HG03060 (cell line): ENCODE measurements around the gene ITGAD.
"Not testable (repeated sequence)": the region's sequence is repeated elsewhere in the genome, so short reads cannot be mapped to it uniquely, and the experiment has no call there.

Experiments used
- ATAC-seq: cut with Tn5 transposase; IDR thresholded peaks from one replicate; pipeline ENCODE4 v1.9.1; 2021; ENCODE audit warnings: low read depth, moderate number of reproducible peaks; ENCODE audit not compliant: unreplicated experiment

The ITGAD gene

DNA sequence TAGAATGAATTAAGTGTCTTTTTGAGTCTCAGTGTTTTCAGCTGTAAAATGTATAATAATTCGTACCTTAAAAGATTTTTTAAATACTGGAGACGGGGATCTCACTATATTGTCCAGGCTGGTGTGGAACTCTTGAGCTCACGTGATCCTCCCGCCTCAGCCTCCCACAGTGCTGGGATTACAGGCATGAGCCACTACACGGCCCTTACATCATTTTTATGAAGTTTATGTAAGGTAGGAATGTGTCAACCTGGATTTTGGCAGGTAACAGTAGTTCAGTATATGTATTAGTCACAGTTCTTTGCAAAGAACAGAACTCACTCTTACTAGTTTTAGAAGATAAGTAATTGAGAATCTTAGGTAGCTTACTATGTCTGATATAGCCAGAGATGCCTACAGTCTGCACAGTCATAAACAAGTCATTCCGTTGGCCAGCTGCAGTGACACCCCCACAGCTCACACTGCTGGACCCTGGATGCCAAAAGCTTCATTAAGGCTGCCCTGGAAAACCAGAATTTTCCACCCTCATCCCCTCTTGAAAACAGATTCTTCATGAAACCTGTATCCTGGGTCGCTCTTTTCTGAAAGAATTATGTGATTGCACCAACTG lies 35.6 kb downstream of the ITGAD start:
- ATAC-seq: no peak

DNA sequence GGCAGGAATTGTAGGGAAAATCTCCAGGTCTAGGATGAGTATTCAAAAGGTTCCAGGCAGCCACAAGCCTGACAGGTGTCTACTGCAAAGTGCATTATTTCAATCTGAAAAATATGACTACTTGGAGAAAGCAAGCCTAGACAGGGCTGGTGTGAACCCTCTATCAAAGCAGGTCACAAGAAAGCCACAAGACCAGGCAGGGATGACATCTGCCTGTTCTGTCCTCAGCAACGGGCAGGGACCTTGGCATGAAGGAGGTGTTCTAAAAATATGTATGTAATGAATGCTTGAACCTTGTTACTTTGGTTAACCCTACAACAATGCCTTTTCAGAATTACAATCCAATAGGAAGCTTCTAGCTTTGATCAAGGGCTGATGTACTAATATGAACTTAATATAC lies 36.2 kb downstream of the ITGAD start:
- ATAC-seq: no peak

DNA sequence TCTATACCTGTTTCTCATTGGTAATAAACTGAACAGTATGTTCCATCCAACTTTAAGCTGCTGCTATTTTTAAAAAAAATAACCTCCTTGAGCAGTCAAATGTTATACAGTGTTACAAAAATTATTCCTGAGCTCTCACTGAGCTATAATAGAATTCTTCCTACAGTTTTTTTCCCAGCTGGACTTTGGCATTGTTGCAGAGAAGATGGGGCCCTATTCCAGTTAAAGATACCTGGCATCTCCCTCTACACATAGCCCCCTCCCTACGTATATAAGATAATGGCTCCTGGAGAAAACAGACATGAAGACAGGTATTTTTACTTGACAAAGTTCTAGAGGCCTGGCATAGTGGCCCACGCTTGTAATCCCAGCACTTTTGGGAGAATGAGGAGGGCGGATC lies 36.7 kb downstream of the ITGAD start:
- no peak for ATAC-seq

DNA sequence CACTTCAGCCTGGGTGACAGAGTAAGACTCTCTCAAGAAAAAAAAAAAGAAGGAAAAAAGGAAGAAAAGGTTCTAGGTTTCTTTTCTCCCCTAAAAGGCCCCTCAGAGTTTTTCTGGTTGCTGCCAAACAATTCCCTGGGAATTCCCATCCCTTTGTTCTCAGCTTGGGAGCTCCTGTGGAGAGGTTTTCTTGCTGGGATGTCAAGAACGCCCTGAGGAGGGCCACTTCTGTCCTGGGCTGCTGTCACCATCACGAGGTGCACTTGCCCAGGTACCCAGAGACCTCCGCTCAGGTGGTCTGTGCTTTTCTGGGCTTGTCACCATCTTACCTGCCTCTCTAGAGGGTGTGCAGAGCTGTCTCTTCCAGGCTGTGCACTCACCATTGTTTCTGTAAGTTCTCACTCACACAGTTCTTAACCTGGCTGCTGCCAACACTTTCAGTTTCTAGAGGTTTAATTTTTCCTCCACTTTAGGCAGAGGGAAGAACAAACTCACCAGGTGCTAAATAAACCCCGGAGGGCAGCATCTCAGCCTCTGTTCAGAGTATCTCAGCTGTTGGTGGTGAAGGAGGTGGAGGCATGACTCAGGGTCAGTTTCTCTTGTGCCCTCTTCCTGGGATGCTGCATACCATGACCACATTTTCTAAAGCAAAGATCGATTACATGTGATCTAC lies 37.4 kb downstream of the ITGAD start:
- ATAC-seq: no peak

DNA sequence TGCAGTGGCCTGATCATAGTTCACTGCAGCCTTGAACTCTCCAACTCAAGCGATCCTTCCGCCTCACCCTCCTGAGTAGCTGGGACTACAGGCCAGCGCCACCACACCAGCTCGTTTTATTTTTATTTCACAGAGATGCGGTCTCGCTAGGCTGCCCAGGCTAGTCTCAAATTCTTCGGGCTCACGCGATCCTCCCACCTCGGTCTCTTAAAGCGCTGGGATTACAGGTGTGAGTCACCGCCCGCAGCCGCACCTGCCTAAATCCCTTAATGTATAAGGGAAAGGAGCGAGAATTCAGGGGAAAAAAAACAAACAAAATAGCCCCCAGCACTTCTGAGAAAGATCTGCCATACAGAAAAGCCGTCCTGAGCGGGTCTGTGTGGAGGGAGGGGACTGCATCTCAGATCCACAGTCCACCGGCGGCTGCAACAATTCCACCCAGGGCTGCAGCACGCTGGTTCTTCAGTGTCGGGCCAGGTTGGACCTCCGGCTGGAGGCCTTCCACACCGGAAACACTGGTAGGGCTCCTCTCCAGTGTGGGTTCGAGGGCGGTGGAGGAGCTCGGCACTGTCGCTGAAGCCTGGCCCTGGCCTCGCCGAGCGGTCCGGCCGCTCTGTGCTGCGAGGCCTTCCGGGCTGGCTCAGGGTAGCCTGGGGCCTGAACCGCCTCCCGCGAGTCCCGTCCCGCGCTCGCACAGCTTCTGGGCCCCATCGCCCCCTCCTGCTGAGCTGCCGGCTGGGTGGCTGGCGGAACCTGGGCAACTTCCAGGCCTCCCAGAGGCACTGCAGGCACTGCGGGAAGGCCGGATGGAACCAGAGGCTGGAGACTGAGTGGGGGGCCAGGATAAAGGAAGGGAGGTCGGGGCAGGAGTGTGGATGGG lies 42.4 kb downstream of the ITGAD start:
- ATAC-seq: no peak

DNA sequence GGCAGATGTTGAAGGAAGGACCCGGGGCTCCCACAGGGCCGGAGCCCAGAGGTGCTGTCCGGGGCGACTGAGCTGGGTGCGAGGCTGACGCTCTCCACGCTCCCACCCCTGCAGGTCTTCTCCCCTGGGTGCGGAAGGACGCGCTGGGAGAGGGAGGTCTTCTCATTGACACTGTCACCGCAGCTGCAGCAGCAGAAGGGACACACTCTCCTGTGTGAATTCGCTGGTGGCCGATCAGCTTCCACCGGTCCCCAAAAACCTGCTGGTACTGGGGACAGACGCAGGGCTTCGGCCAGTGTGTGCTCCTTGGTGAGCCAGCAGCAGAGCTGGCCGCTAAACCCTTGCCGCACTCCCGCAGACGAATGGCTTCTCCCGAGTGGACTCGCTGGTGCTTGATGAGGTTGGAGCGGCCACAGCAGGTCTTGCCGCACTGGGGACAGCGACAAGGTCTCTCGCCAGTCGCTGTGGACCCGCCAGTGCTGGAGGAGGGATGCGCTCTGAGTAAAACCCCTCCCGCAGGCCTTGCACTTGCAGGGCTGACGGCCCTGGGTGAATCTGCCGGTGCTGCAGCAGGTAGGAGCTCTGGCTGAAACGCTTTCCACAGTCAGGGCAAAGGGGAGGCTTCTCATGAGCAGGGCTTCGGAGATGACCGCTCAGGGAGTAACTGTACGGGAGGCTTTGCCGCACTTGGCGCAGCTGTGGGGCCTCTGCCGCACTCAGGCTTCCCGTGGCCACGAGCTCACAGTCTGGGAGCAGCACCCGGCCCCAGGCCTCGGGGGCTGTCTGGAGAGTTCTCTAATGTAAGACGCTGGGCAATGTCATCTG lies 43.3 kb downstream of the ITGAD start:
- ATAC-seq: no peak

GRCh38 chr16:31438414-31438813 lies 45.3 kb downstream of the ITGAD start:
- ATAC-seq: no peak

- ATAC-seq: not testable (repeated sequence)
Observed at GRCh38 chr16:31439023-31439422, 45.9 kb downstream of the ITGAD start.

GRCh38 chr16:31439519-31439918 lies 46.4 kb downstream of the ITGAD start:
- ATAC-seq: no peak

DNA sequence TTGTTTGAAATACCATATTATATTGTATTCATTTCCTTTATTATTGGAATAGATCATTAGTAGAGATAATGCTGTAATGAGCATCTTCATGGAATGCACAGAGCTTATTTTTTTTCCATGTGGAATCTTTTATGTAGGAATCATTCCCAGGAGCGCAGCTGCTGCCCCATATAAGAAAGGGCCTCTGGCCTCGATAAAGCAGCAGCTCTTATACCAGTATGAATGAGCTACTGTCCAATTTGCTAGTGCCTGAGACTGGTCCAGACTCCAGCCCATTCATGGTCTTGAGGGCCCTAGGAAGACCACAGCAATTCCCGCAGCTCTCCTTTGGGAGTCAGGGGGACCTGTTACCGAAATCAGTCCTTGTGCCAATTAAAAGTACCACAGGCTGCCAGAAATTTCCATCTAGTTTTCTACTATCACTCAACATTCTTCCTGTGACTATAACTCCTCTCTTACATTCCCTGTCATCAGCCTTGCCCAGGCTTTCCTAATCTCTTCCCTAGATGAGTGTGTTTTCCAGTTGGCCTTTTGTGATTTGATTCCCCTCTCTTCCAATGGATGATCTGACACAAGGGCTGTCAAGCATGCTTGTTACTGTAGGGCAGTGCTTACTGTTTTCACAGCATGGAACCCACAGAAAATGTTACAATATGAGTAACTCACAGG lies 47.5 kb downstream of the ITGAD start:
- no peak for ATAC-seq

DNA sequence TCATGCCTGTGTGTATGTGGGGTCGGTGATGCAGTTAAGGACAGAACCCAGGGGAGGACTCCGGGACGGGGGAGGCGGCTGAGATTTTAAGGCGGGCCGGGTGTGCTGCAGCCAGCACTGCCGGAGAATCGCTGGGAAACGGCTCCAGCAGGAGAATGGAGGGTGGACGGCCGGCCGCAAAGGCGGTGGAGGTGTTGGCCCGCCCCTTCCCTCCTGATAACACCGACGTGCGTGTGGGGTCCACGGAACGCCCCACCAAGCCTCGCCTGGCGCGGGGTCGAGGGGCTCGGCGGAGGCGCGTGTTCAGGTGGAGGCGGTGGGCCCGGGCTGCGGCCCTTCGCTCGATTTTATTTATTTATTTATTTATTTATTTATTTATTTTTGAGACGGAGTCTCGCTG lies 48.8 kb downstream of the ITGAD start:
- no peak for ATAC-seq

- not testable (repeated sequence) for ATAC-seq
Observed at GRCh38 chr16:31445931-31446330, 52.8 kb downstream of the ITGAD start.

DNA sequence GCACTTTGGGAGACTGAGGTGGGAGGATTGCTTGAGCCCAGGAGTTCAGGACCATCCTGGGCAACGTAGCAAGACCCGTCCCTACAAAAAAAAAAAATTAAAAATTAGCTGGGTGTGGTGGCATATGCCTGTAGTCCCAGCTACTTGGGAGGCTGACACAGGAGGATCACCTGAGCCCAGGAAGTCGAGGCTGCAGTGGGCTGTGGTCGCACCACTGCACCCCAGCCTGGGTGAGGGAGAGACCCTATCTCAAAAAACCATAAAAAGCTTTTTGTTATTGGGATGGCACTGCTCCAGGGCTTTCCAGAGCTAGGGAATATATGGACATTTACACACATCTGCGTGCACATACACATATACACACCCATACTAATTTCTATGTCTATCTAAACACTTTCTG lies 58.1 kb downstream of the ITGAD start:
- no peak for ATAC-seq

GRCh38 chr16:31451681-31452351 lies 58.7 kb downstream of the ITGAD start:
- no peak for ATAC-seq

DNA sequence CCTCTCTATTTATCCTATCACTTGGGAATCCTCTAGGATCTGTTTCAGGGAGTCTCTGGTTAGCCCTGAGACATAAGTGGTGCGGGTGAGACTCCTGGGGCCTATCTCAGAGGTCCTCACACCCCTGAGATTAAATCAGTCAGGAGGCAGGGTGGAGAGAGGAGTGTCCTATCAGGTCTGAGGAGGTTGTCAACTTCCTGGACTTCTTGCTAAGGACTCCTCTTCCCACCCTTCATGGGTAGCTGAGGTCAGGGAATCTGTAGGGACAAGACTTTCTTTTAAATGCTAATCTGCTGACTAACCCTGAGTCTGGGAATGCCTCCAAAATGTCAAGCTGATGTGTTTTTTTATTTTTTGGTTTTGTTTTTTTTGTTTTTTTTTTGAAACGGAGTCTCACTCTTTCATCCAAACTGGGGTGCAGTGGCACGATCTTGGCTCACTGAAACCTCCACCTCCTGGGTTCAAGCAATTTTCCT lies 59.5 kb downstream of the ITGAD start:
- no peak for ATAC-seq

DNA sequence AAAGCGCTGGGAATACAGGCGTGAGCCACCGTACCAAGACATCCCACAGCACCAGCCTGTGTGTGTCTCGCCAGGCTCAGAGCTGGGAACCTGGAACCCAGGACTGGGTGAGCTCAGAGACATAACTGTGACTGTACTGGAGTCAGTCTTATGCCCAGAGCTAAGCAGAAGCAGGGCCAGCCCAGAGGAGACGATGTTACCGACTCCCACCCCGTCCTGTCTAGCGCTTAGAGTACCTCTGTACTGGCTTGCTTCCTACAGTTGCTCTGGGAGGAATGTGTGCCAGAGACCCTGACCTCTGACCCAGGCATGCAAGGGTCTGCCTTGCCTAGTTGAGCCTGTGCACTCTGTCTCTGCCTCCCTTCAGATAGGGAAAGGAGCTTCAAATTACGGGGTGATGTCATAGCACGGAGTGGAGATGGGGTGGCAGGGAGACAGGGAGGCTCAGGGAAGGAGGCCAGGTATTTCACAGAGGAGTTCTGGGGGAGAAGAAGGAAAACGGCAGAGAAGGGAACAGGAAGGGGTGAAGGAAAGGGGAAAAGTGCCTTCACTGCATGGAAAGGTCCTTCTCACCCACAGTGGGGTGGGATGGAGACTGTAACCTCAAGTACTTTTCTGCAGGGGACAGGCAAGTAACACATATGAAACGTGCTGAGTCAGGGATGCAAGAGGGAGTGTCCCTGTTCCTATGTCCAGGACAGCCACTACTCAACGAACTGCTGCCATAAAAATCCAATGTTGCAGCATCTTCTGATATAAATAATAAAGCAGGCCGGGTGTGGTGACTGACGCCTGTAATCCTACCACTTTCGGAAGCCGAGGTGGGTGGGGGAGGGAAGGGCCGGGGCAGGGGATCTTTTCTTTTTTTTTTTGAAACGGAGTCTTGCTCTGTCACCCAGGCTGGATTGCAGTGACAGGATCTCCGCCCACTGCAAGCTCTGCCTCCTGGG lies 60.4 kb downstream of the ITGAD start:
- ATAC-seq: no peak

- ATAC-seq: no peak
Observed at GRCh38 chr16:31455601-31456314, 62.6 kb downstream of the ITGAD start.

- ATAC-seq: no peak
Observed at GRCh38 chr16:31456988-31457360, 63.8 kb downstream of the ITGAD start.
